ENCODE results near the gene HIVEP3.

DNA sequence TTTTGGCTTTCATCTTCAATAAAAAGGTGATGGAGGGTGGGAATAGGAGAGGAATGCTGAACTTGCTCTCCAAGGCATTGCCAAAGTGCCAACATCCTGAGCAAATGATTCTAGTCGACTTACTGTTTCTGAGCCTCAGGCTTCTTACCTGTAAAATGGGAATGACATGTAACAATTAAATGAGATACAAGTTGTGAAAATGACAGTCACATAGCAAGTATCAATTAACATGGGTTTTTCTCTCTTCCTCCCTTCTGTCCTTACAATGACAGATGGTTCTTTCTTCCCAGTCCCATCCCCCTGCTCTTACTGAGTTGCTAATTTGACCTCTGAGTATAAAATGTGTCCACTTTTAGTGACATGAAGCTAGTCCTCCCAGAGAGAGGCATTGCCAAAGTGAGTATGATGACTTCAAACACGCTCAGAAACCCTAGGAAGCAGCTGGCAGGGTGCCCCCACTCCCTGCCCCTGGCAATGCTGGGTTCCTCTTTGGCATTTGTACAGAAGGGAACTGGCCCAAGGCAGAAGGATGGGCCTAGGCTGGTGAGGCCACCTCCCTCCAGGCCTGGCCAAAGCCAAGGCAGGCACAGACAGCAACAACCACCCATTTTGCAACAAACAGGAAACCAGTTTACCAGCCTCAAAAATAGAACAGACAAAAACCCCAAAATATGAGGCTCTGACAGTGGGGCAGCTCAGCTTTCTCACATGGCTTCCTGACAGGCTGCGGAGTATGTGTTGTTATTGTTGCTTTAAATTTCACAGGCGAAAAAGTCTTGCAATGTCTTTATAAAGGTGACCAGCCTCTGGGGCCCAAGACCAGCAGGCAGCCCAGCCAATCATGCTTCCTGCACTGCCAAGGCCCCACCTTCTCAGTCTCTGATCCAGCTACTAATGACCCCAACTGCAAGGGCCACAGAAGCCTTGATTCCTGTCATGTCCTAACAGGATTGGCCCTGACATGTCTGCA lies 115.9 kb downstream of the HIVEP3 start:
- TF ChIP-seq POLR2A (IDR thresholded peaks at IDR 0.05; ENCODE audit: low read length) = no peak
- no peak for TF ChIP-seq GATA1 (IDR thresholded peaks at IDR 0.05; ENCODE audit: low read depth, low read length)

All from erythroblast (primary cell).